NAMALWA (cell line): ENCODE measurements around the gene PITPNM3.

Experiments used
- DNase-seq: peaks from one replicate; pipeline ENCODE4 v3.0.0-alpha.2; 2015; ENCODE audit warnings: low spot score

PITPNM3 gene

GRCh38 chr17:6462692-6463091 is 93.7 kb downstream of the PITPNM3 start:
- DNase-seq: no peak

- no peak for DNase-seq
Observed at GRCh38 chr17:6461792-6462524, 94.4 kb downstream of the PITPNM3 start.

GRCh38 chr17:6461246-6461645 is 95.1 kb downstream of the PITPNM3 start:
- DNase-seq: no peak

- DNase-seq: no peak
Observed at GRCh38 chr17:6460531-6461161, 95.7 kb downstream of the PITPNM3 start.

- DNase-seq: no peak
Observed at GRCh38 chr17:6458460-6458950, 97.8 kb downstream of the PITPNM3 start.

GRCh38 chr17:6457688-6458459 is 98.5 kb downstream of the PITPNM3 start:
- no peak for DNase-seq

GRCh38 chr17:6456914-6457687 is 99.3 kb downstream of the PITPNM3 start:
- DNase-seq: no peak

GRCh38 chr17:6456321-6456720 is 100.0 kb downstream of the PITPNM3 start:
- no peak for DNase-seq

GRCh38 chr17:6455321-6455705 is 101.0 kb downstream of the PITPNM3 start:
- DNase-seq: no peak

GRCh38 chr17:6454495-6455320 is 101.6 kb downstream of the PITPNM3 start:
- DNase-seq: no peak

GRCh38 chr17:6453279-6454024 is 102.9 kb downstream of the PITPNM3 start:
- no peak for DNase-seq

GRCh38 chr17:6452471-6453266 is 103.7 kb downstream of the PITPNM3 start:
- no peak for DNase-seq

GRCh38 chr17:6450926-6451832 is 105.2 kb downstream of the PITPNM3 start:
- no peak for DNase-seq

- DNase-seq: no peak
Observed at GRCh38 chr17:6449307-6449706, 107.0 kb downstream of the PITPNM3 start.

GRCh38 chr17:6448473-6448872 is 107.9 kb downstream of the PITPNM3 start:
- no peak for DNase-seq

- DNase-seq: no peak
Observed at GRCh38 chr17:6446516-6447100, 109.7 kb downstream of the PITPNM3 start.

GRCh38 chr17:6444571-6445335 is 111.6 kb downstream of the PITPNM3 start:
- DNase-seq: no peak
